ENCODE data around the gene CXCR1. TPM values are rescaled to one million over a fixed set of nuclear protein-coding genes. Genes with fewer than 3 reads are reported as not detected.
"Not testable (repeated sequence)": the region's sequence is repeated elsewhere in the genome, so short reads cannot be mapped to it uniquely, and the experiment has no call there.

CXCR1 gene
- total RNA-seq, 1 experiment from 2014 or later: not detected

DNA sequence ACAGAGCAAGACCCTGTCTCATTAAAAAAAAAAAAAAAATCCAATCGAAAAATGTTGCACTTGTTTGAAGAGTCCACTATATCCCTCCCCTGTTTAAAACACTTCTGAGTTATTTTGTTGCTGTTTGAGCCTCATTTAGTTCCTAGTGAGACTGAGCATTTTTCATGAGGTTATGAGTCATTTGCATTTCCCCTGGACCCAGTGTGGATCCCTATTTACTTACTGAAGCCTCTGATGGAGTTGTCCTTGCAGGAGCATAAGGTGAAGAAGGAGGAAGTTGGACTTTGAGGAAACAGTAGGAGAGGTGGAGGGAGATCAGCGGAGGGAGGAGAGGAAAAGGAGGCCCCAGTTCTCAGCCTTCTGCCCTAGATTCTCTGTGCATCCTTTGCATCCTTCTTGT, 5.1 kb downstream of the CXCR1 start:
- no peak for DNase-seq (ENCODE audit: low read depth)

GRCh38 chr2:218155953-218156479, 10.7 kb downstream of the CXCR1 start:
- DNase-seq (ENCODE audit: low read depth): no peak

DNA sequence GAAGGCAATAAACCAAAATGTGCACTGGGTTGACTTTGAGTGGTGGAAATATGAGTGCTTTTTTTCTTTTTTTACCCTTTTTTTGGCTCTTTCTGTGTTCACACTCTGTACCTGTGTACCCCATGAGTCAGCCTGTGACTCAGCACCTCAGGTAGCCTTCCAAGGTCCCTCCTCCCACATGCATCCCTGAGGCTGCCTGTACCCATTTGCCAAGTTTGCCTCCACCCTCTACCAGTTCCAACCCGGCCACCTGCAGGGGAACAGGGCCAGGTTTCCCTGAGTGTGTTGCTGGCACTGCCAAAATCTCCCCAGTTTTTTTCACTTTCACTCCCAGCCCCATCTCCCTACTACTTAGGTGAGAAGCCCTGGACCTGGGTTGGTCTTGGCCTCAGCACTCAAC, 14.0 kb downstream of the CXCR1 start:
- no peak for DNase-seq (ENCODE audit: low read depth)

- DNase-seq (ENCODE audit: low read depth): no peak
Observed at GRCh38 chr2:218152172-218152571, 14.6 kb downstream of the CXCR1 start.

GRCh38 chr2:218149848-218150440, 16.8 kb downstream of the CXCR1 start:
- DNase-seq (ENCODE audit: low read depth): no peak

DNA sequence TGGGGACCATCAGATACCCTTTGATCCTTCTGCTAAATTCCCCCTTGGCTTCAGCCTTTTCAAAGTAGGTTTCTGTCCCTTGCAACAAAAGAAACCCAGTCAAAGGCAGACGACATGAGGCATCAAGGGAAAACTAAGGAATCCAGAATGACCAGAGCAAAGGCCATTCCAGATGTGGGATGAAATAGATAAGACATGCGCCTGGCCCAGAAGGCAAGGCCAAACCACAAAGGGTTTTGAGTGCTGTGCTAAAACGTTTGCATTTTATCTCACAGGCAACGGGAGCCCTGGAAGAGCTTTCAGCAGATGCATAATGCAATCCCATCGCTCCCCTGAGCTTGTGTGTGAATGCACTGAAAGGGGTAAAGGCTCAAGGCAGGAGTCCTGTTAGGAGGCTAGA, 17.7 kb downstream of the CXCR1 start:
- DNase-seq (ENCODE audit: low read depth): no peak

DNA sequence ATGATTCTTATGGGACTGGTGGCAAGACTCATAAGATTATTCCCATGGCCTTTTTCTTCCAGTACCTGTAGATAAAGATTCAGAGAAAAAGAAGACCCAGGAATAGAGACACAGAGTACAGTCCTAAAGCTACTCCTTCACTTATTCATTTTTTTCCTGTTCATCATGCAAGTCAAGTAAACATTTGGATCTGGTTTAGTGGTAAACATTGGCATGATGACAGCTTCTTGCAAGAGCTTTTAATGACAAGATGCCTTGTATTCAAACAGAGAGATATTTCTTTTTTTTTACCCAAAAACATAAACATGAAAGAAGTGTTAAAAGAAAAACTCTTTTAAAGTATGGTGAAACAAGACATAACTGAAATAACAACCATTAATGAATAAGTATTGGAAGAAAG, 20.7 kb downstream of the CXCR1 start:
- DNase-seq (ENCODE audit: low read depth): no peak

- DNase-seq (ENCODE audit: low read depth): no peak
Observed at GRCh38 chr2:218145124-218145523, 21.6 kb downstream of the CXCR1 start.

GRCh38 chr2:218138047-218138446, 28.7 kb downstream of the CXCR1 start:
- no peak for DNase-seq (ENCODE audit: low read depth)

DNA sequence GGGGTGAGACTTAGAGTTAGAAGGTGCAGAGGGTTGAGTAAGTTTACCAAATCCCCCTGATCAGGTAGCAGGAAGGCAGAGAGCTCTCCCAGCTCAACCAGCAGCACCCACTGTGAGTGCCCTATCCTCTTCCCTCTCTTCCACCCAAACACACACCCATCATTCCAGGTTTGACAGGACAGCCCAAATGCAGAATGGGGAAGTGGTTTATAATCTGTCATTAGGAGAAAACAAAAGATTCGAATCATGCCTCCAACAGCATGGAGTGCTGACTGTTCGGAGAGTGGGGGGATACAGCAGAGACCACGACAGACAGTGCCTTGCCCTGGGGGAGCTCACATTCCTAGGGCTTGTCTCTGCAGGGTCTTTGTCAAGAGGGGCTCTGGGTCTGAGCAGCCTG, 29.2 kb downstream of the CXCR1 start:
- DNase-seq (ENCODE audit: low read depth): no peak

- no peak for DNase-seq (ENCODE audit: low read depth)
Observed at GRCh38 chr2:218130822-218131221, 35.9 kb downstream of the CXCR1 start.

DNA sequence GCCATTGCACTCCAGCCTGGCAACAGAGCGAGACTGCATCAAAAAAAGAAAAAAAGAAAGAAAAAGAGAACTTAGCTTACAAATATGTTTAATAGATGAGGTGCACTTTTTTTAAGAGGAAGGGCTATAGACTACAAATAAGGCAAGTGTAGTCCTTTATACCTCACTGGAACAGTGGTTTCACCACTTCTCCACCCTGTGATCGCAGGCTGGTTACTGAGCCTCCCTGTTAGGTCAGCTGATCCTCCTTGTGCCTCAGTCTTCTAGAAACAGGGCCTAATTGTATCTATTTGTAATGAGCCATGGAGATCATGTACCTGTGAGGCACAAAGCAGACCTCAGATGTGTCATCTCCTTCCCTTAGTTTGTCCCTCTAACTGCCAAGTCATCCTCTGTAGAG, 36.4 kb downstream of the CXCR1 start:
- DNase-seq (ENCODE audit: low read depth): no peak

DNA sequence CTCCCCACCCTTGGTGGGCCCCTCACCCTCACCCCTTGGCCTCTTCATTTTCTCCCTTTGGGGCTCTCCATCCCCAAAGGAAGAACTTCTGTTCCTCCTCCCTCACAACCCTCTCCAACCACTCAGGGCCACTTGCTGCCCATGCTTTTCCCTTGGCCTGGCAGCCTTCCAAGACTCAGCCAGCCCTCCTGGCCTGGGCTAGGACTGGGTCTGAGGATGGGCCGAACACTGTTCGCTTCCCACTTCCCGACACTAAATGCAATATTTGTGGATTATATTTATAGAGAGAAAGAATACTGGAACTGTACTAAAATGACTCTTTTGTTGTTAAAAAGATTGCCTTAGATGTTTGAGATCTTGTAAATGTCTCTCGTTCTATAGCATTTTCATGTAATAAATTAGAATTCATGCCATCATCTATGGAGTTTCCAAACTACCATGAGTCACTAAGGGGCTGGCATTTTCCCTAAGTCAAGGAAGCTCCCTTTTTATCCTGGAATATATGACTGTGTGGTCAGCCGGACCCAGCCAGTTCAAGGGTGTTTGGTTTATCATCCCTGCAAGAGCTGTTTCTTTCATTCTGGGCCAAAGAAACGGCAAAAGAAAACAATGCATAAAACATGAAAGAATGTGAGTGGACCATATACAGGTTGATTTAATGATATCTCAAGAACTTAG, 37.2 kb downstream of the CXCR1 start:
- peak; percentile 47 for DNase-seq (ENCODE audit: low read depth)

DNA sequence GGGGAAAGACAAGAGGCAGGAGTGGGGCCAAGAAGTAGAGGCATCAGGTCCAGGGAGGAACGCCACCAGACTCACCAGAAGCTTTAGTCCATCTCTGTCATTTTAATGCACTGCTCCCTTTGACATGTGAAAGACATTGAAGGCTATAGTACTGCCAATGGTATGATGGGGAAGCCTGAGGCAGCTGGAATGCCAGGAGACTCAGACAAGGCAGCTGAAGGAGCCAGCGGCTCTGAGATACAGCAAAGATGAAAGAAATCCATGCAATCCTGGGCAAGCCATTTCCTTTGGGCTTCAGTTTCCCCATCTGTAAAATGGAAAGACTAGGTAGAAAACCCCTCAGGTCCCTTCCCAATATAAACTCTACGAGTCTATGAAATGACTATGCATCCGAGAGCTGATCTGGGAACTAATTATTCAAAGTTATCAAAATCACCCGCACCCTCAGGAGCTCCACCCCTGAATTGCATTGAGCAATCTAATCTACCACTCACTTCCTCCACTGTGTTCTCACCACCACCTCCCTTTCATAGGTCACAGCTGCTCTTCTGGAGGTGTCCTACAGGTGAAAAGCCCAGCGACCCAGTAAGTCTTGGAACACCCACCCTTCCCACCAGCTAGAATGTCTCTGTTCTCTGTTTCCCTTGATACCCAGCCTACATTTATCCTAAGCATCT, 37.8 kb downstream of the CXCR1 start:
- DNase-seq (ENCODE audit: low read depth): no peak

DNA sequence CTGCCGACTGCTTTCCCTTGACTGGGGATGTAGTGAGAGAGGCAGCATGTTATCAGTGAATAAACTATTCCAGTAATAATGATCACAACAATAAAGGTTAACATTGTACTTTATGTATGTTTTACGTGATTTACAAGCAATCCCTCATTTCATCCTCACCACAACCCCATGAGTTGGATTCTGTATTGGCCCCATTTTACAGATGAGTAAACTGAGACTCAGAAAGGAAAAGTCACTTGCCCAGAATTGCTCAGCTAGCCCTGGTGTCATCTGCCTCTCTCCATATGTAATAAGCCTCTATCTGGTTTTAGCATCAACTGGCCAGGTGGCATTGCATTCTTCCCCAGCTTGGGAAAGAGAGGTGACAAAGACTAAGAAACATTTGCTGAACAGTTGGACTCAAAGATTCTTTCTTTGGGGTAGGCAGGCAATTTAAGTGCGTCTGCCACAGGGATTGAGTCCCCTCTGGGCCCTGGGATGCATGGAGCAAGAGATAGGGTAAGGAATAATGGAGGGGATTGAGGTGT, 38.8 kb downstream of the CXCR1 start:
- DNase-seq (ENCODE audit: low read depth): no peak

DNA sequence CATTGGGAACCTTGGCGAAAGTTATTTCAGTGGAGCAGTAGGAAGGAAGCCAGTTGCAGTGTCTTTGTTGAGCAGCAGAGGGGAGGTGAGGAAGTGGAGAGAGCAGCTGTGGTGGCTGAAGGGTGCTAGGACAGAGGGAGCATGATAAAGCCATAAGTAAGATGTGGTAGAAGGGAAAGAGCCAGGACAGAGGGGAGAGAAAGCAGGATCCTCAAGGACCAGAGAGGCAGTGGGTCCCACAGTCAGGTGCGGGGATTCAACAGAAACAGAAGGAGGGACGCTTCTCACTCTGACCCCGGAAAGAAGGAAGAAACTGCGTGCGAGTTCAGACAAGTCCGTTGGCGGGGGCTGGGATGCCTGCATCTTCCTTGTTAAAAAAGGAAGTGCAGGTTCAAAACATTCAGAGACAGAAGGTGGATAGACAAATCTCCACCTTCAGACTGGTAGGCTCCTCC, 41.1 kb downstream of the CXCR1 start, which contains the start of gene CXCR2:
Gene CXCR2, plus strand, starts transcription at position 403 of the 455 bp plus-strand sequence. CDS start 8,774 bp downstream, outside the sequence.
- no peak for DNase-seq (ENCODE audit: low read depth)

- DNase-seq (ENCODE audit: low read depth): no peak
Observed at GRCh38 chr2:218125095-218125494, 41.7 kb downstream of the CXCR1 start.

GRCh38 chr2:218123986-218124385, 42.8 kb downstream of the CXCR1 start:
- DNase-seq (ENCODE audit: low read depth): no peak

DNA sequence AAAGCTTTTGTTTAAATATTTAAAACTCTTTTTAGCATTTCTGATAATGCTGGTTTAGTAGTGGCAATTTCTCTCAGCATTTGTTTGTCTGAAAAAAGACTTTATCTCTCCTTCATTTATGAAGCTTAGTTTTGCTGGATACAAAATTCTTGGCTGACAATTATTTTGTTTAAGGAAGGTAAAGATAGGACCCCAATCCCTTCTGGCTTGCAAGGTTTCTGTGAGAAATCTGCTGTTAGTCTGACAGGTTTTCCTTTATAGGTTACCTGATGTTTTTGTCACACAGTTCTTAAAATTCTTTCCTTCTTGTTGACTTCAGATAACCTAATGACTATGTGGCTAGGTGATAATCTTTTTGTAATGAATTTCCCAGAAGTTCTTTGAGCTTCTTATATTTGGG, 44.5 kb downstream of the CXCR1 start:
- not testable (repeated sequence) for DNase-seq (ENCODE audit: low read depth)

DNA sequence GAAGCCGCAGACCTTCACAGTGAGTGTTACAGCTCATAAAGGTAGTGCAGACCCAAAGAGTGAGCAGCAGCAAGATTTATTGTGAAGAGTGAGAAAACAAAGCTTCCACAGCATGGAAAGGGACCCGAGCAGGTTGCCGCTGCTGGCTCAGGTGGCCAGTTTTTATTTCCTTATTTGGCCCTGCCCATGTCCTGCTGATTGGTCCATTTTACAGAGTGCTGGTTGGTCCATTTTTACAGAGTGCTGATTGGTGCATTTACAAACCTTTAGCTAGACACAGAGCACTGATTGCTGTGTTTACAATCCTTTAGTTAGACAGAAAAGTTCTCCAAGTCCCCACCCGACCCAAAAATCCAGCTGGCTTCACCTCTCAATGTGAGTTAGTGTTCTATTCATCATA, 45.0 kb downstream of the CXCR1 start:
- not testable (repeated sequence) for DNase-seq (ENCODE audit: low read depth)
